Calu3 (cell line): ENCODE measurements around the gene PAEP. TPM values are rescaled to one million over a fixed set of nuclear protein-coding genes. Genes with fewer than 3 reads are reported as not detected.

Source experiments
- BruUV-seq: library from RNA; stranded (reverse); fragments of 400-500 nt; replicated peaks from 2 replicates; lab custom pipeline; 2021; lab: Mats Ljungman, UMichigan
- CTCF ChIA-PET: fragments of 300-600 bp; sonication (Branson Sonifier 250); formaldehyde crosslinking; loops from one replicate; lab custom pipeline; 2022; ENCODE audit warnings: antibody characterized with exemption; lab: Charles Lee
- DNase-seq: peaks from one replicate; pipeline ENCODE4 v3.0.0; 2022
- H3K27ac Mint-ChIP-seq: one replicate; pipeline ENCODE4 v1.8.0; 2022; ENCODE audit warnings: mixed read lengths; ENCODE audit not compliant: unreplicated experiment
- H3K27me3 Mint-ChIP-seq: one replicate; pipeline ENCODE4 v1.8.0; 2022; ENCODE audit warnings: mixed read lengths; ENCODE audit not compliant: unreplicated experiment
- H3K36me3 Mint-ChIP-seq: one replicate; pipeline ENCODE4 v1.8.0; 2022; ENCODE audit warnings: mild to moderate bottlenecking, moderate library complexity, mixed read lengths; ENCODE audit not compliant: insufficient read depth, unreplicated experiment
- H3K4me1 Mint-ChIP-seq: one replicate; pipeline ENCODE4 v1.8.0; 2022; ENCODE audit warnings: mild to moderate bottlenecking, low read depth, mixed read lengths; ENCODE audit not compliant: unreplicated experiment
- H3K4me3 Mint-ChIP-seq: one replicate; pipeline ENCODE4 v1.8.0; 2022; ENCODE audit warnings: mild to moderate bottlenecking, low read depth, moderate library complexity, mixed read lengths; ENCODE audit not compliant: unreplicated experiment
- H3K9me3 Mint-ChIP-seq: one replicate; pipeline ENCODE4 v1.8.0; 2022; ENCODE audit warnings: low read depth, mixed read lengths; ENCODE audit not compliant: unreplicated experiment
- intact Hi-C: fragments of 100-400 bp; cut with micrococcal nuclease; formaldehyde crosslinking; loops from one replicate; pipeline ENCODE4 v1.10.0; 2022; ENCODE audit not compliant: unreplicated experiment
- total RNA-seq: library from RNA; stranded (reverse); gene quantifications from 2 replicates; pipeline ENCODE4 v1.2.3, GENCODE V29; 2022
- TF ChIP-seq, protein P1 (sequence below): fragments of 200-600 bp; IDR thresholded peaks from one replicate; pipeline ENCODE4 v1.8.0; 2022; ENCODE audit warnings: antibody characterized with exemption; ENCODE audit not compliant: unreplicated experiment

PAEP gene
- total RNA-seq, 1 experiment from 2014 or later, result 0.45 TPM

GRCh38 chr9:135608294-135608998 lies 46.9 kb downstream of the PAEP start:
- Mint-ChIP-seq H3K4me1 (no peaks in the 10 kb centered on the region), H3K36me3 (no peaks in the 10 kb centered on the region), H3K4me3 (no peak overlapping the region), H3K27me3 (peaks cover 44% of the 10 kb centered on the region), H3K27ac (no peak overlapping the region), H3K9me3 (no peaks in the 10 kb centered on the region)
- DNase-seq, result no peak
- TF ChIP-seq, protein P1, sequence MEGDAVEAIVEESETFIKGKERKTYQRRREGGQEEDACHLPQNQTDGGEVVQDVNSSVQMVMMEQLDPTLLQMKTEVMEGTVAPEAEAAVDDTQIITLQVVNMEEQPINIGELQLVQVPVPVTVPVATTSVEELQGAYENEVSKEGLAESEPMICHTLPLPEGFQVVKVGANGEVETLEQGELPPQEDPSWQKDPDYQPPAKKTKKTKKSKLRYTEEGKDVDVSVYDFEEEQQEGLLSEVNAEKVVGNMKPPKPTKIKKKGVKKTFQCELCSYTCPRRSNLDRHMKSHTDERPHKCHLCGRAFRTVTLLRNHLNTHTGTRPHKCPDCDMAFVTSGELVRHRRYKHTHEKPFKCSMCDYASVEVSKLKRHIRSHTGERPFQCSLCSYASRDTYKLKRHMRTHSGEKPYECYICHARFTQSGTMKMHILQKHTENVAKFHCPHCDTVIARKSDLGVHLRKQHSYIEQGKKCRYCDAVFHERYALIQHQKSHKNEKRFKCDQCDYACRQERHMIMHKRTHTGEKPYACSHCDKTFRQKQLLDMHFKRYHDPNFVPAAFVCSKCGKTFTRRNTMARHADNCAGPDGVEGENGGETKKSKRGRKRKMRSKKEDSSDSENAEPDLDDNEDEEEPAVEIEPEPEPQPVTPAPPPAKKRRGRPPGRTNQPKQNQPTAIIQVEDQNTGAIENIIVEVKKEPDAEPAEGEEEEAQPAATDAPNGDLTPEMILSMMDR, result no peak
- BruUV-seq, result no TSS peak
- intact Hi-C loops, result no loop called here
- CTCF ChIA-PET, result no interaction called here

GRCh38 chr9:135608999-135609317 lies 47.4 kb downstream of the PAEP start:
- intact Hi-C loops, result no loop called here
- no peaks in the 10 kb centered on the region for H3K4me1 Mint-ChIP-seq
- H3K27ac Mint-ChIP-seq, result no peak overlapping the region
- TF ChIP-seq, protein P1, result no peak
- peaks cover 49% of the 10 kb centered on the region for H3K27me3 Mint-ChIP-seq
- no peaks in the 10 kb centered on the region for H3K36me3 Mint-ChIP-seq
- H3K9me3 Mint-ChIP-seq, result no peaks in the 10 kb centered on the region
- no peak overlapping the region for H3K4me3 Mint-ChIP-seq
- no peak for DNase-seq
- CTCF ChIA-PET, result interaction anchor here (0.9 kb wide), 1 partner anchor 57 kb away, joined by 5 read pairs; no protein-coding TSS in a partner anchor
- no TSS peak for BruUV-seq

DNA sequence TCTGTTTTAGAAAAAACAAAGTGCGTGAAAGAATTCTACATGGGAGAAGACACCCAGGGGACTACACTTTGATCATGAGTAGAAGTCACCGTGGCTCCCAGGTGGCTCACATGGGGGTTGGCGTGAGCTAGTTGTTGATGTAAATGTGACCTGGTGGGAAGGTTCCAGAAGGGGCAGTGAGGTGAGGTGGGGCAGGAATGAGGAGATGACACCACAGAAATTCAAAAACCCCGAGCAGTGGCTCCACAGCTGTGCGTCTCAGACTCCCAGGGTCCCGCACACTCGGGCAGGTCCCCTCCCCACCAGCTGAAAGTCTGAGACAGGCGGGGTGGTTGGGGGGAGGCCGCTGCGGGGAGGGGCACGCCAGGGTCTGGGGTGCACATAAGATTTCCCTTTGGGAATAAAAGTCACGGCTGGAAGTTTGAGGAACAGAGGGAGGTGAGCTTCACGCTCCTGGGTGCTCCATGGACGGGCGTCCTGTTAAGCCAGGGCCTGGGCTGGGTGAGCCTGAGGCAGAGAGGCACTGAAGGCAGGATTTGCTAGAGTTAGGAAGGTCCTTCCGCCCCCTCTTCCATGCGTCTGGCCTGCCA lies 47.9 kb downstream of the PAEP start:
- no peaks in the 10 kb centered on the region for H3K9me3 Mint-ChIP-seq
- intact Hi-C loops, result no loop called here
- H3K4me3 Mint-ChIP-seq, result no peak overlapping the region
- no peak for DNase-seq
- no peak overlapping the region for H3K27ac Mint-ChIP-seq
- TF ChIP-seq, protein P1, result no peak
- CTCF ChIA-PET, result interaction anchor here (0.9 kb wide), 1 partner anchor 58 kb away, joined by 5 read pairs; no protein-coding TSS in a partner anchor
- no peaks in the 10 kb centered on the region for H3K4me1 Mint-ChIP-seq
- H3K36me3 Mint-ChIP-seq, result no peaks in the 10 kb centered on the region
- peaks cover 51% of the 10 kb centered on the region for H3K27me3 Mint-ChIP-seq
- no TSS peak for BruUV-seq

DNA sequence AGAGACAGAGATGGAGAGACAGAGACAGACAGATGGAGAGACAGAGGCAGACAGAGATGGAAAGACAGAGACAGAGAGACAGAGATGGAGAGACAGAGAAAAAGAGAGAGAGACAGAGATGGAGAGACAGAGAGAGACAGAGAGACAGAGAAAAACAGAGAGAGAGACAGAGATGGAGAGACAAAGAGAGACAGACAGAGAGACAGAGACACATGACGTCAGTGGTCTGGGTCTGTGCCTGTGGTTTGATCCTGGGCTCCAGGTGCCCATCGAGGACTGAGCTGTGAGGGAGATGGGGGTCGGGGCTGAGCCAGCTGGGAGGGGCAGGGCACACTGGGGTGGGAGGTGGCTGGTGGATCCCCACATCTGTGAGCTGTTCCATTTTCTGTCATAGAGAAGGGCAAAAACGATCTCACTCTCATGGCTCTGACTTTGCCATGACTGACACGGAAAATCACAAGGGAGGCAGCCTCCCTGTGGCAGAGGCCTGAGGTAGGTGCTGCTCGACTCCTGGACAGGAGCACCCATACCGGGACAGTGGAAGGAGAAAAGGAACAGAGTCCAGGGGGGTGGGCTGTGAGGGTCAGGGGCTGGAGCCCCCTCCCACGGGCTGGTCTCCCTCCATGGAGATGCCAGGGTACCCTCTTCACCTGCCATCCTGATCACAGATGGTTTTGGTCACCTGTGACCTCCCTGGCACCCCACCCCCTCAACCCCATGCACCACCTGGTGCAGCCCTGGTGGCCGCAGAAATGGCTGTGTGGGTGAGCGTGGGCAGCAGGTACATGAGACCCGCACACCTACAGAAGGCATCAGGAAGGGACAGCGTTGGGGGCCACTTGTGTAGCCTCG lies 49.0 kb downstream of the PAEP start:
- BruUV-seq, result no TSS peak
- CTCF ChIA-PET, result no interaction called here

More for the DNA sequence above, 49.0 kb downstream of the PAEP start:
- Mint-ChIP-seq H3K9me3 (no peaks in the 10 kb centered on the region), H3K4me3 (no peak overlapping the region), H3K4me1 (no peaks in the 10 kb centered on the region), H3K36me3 (no peaks in the 10 kb centered on the region), H3K27ac (no peak overlapping the region), H3K27me3 (peaks cover 59% of the 10 kb centered on the region)
- TF ChIP-seq, protein P1, result no peak
- DNase-seq, result no peak
- intact Hi-C loops, result no loop called here
